ENCODE measurements around the gene HOXA11. TPM values are rescaled to one million over a fixed set of nuclear protein-coding genes. Genes with fewer than 3 reads are reported as not detected.

Gene HOXA11
- total RNA-seq, 1 experiment from 2014 or later = not detected

DNA sequence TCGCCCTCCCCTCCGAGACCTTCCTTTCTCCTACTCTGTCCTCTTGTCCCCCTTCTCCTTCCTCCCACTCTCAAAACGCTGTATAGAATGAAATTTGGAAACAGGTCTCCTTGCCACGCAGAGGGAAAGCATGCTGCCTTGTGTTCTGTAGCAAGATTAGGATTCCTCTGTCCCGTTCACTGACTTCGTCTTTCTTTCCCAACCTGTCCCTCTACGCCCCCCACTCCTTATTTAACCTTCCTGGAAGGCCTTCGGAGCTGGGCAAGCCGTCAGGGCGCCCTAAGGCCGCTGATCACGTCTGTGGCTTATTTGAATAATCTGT lies 21.0 kb downstream of the HOXA11 start:
- no CpG with 5 or more reads among the region's 12 CpGs for WGBS (ENCODE audit: extremely low coverage, insufficient read length, low lambda C conversion rate)
- Mint-ChIP-seq H3K36me3 (ENCODE audit: insufficient read depth in 1 of 3, low read depth in 3 of 3) (no peaks in the 10 kb centered on the region; a peak in 1 of 7 replicates), H3K4me3 (no peak overlapping the region; a peak in 1 of 5 replicates), H3K9me3 (peaks cover 5 to 10% of the 10 kb centered on the region in 2 experiments), H3K4me1 (peaks cover 0 to 14% of the 10 kb centered on the region in 2 experiments; a peak in 3 of 4 replicates), H3K27me3 (ENCODE audit: low read depth) (peaks cover 98% of the 10 kb centered on the region), H3K27ac (no peak overlapping the region; a peak in 1 of 7 replicates)
- Histone ChIP-seq H2AFZ (ENCODE audit: low read length) (no peak overlapping the region), H3K23me2 (ENCODE audit: insufficient read length, low read depth, low read length, poor library complexity, severe bottlenecking) (no peaks in the 10 kb centered on the region), H4K20me1 (ENCODE audit: control insufficient read depth, insufficient read depth, insufficient read length) (no peaks in the 10 kb centered on the region), H2BK15ac (ENCODE audit: low read depth, low read length) (no peak overlapping the region), H3K27ac (ENCODE audit: insufficient read length, low read depth, low read length) (no peak overlapping the region), H3K27me3 (ENCODE audit: insufficient read depth, low read length) (peaks cover 97% of the 10 kb centered on the region), H3K9ac (ENCODE audit: extremely low read depth, insufficient read length, low read length) (no peak overlapping the region), H3K14ac (ENCODE audit: insufficient read depth, low read length) (no peak overlapping the region), H3K9me3 (ENCODE audit: control insufficient read depth, low read depth, low read length) (no peaks in the 10 kb centered on the region), H3K4me2 (ENCODE audit: insufficient read depth, insufficient read length, low read length) (no peak overlapping the region), H3K23ac (ENCODE audit: insufficient read length, low read depth, low read length) (no peak overlapping the region), H2BK5ac (ENCODE audit: insufficient read length, low read length) (no peak overlapping the region), H2AK5ac (ENCODE audit: insufficient read length, low read length) (no peak overlapping the region), H3K4me1 (ENCODE audit: insufficient read depth, low read length) (no peaks in the 10 kb centered on the region), H3K4ac (ENCODE audit: low read depth, low read length) (no peak overlapping the region), H2BK20ac (ENCODE audit: low read depth, low read length, poor library complexity, severe bottlenecking) (no peak overlapping the region), H3K79me1 (ENCODE audit: insufficient read depth, low read depth, low read length, poor library complexity, severe bottlenecking) (no peaks in the 10 kb centered on the region), H3K79me2 (ENCODE audit: insufficient read depth, low read length) (no peaks in the 10 kb centered on the region), H3K18ac (ENCODE audit: insufficient read length, low read depth, low read length) (no peak overlapping the region), H3K56ac (ENCODE audit: insufficient read length, low read depth, low read length) (no peak overlapping the region), H4K8ac (replicated peaks; ENCODE audit: insufficient read length, low read depth, low read length) (no peak overlapping the region), H4K91ac (ENCODE audit: insufficient read length, low read depth, low read length) (no peak overlapping the region), H4K5ac (ENCODE audit: insufficient read length, low read depth, low read length) (no peak overlapping the region), H2BK12ac (ENCODE audit: insufficient read length, low read depth, low read length) (no peak overlapping the region), H2BK120ac (ENCODE audit: low read depth, low read length, poor library complexity, severe bottlenecking) (no peak overlapping the region), H3T11ph (ENCODE audit: low read length) (no peak overlapping the region)
- TF ChIP-seq, protein P1, sequence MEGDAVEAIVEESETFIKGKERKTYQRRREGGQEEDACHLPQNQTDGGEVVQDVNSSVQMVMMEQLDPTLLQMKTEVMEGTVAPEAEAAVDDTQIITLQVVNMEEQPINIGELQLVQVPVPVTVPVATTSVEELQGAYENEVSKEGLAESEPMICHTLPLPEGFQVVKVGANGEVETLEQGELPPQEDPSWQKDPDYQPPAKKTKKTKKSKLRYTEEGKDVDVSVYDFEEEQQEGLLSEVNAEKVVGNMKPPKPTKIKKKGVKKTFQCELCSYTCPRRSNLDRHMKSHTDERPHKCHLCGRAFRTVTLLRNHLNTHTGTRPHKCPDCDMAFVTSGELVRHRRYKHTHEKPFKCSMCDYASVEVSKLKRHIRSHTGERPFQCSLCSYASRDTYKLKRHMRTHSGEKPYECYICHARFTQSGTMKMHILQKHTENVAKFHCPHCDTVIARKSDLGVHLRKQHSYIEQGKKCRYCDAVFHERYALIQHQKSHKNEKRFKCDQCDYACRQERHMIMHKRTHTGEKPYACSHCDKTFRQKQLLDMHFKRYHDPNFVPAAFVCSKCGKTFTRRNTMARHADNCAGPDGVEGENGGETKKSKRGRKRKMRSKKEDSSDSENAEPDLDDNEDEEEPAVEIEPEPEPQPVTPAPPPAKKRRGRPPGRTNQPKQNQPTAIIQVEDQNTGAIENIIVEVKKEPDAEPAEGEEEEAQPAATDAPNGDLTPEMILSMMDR (conservative IDR thresholded peaks at IDR 0.05) = no peak
- DNase-seq = no peak

Data from H9 (cell line).